Activated CD4-positive, alpha-beta memory T cell treated with anti-CD3 and anti-CD28 coated beads for 36 hours (primary cell): ENCODE measurements around the gene NRN1L. TPM values are rescaled to one million over a fixed set of nuclear protein-coding genes. Genes with fewer than 3 reads are reported as not detected.

Source experiments
- CTCF ChIA-PET: fragments of 350-600 bp; sonication (Branson Sonifier 250); formaldehyde crosslinking; loops from one replicate; lab custom pipeline; 2021; ENCODE audit warnings: antibody characterized with exemption, inconsistent platforms; lab: Charles Lee
- POLR2A ChIA-PET: fragments of 350-600 bp; sonication (Branson Sonifier 250); formaldehyde crosslinking; loops from one replicate; lab custom pipeline; 2021; ENCODE audit warnings: antibody characterized with exemption; lab: Charles Lee
- DNase-seq: peaks from one replicate; pipeline ENCODE4 v3.0.0-alpha.2; 2020
- H3K27ac Mint-ChIP-seq: one replicate; pipeline ENCODE4 v1.8.0; 2021; ENCODE audit warnings: mixed read lengths
- H3K27me3 Mint-ChIP-seq: one replicate; pipeline ENCODE4 v1.8.0; 2021; ENCODE audit warnings: mixed read lengths
- H3K36me3 Mint-ChIP-seq: one replicate; pipeline ENCODE4 v1.8.0; 2021; ENCODE audit warnings: mixed read lengths
- H3K4me1 Mint-ChIP-seq: one replicate; pipeline ENCODE4 v1.8.0; 2021; ENCODE audit warnings: low read depth, mixed read lengths
- H3K4me3 Mint-ChIP-seq: one replicate; pipeline ENCODE4 v1.8.0; 2021; ENCODE audit warnings: mild to moderate bottlenecking, mixed read lengths
- H3K9me3 Mint-ChIP-seq: one replicate; pipeline ENCODE4 v1.8.0; 2021; ENCODE audit warnings: mixed read lengths
- intact Hi-C: fragments of 100-400 bp; cut with micrococcal nuclease; formaldehyde crosslinking; loops from one replicate; pipeline ENCODE4 v1.15.1; 2023
- total RNA-seq, 2 experiments: library from RNA; stranded (reverse); gene quantifications; one replicate each; pipeline ENCODE4 v1.2.3, GENCODE V29; 2021

NRN1L gene
- total RNA-seq, 2 experiments from 2014 or later = 0.76 TPM; not detected in 1

GRCh38 chr16:67846063-67846319 is 38.7 kb upstream of the NRN1L start:
- Mint-ChIP-seq H3K9me3 (no peaks in the 10 kb centered on the region), H3K27me3 (no peaks in the 10 kb centered on the region), H3K27ac (peak overlapping the region; percentile 87), H3K4me1 (peaks cover 44% of the 10 kb centered on the region), H3K4me3 (peak overlapping the region; percentile 76), H3K36me3 (peaks cover 2% of the 10 kb centered on the region)
- ChIA-PET POLR2A (interaction anchor here (0.6 to 4.4 kb wide), 8 partner anchors 13 to 1296 kb away, joined by 3 to 25 read pairs (median 6); partner anchors contain the start of genes PSKH1, PSMB10, RANBP10 and TSNAXIP1), CTCF (interaction anchor here (0.7 to 4.4 kb wide), 6 partner anchors 12 to 195 kb away, joined by 3 to 33 read pairs (median 5); partner anchors contain the start of genes RANBP10 and TSNAXIP1)
- DNase-seq = no peak
- intact Hi-C loops = loop anchor here (1.0 to 10.0 kb wide), 5 partner anchors 27 to 284 kb away; partner anchors contain the start of genes ACD, C16orf86, CTCF and EDC4

- Mint-ChIP-seq H3K9me3 (no peaks in the 10 kb centered on the region), H3K4me3 (peak within 1 kb of the TSS; percentile 88), H3K27ac (peak within 1 kb of the TSS; percentile 87), H3K27me3 (no peaks in the 10 kb centered on the region), H3K36me3 (peaks cover 2% of the 10 kb centered on the region), H3K4me1 (peaks cover 41% of the 10 kb centered on the region)
- peak; percentile 98 for DNase-seq
- intact Hi-C loops = loop anchor here (1.0 to 10.0 kb wide), 5 partner anchors 26 to 284 kb away; partner anchors contain the start of genes ACD, C16orf86, CTCF and EDC4
- CTCF ChIA-PET = interaction anchor here (0.7 to 4.4 kb wide), 5 partner anchors 13 to 194 kb away, joined by 3 to 33 read pairs (median 6); partner anchors contain the start of genes RANBP10 and TSNAXIP1
- POLR2A ChIA-PET = interaction anchor here (0.6 to 4.4 kb wide), 8 partner anchors 13 to 1297 kb away, joined by 3 to 25 read pairs (median 6); partner anchors contain the start of genes PSKH1, PSMB10, RANBP10 and TSNAXIP1
Measured at GRCh38 chr16:67846320-67847063, 38.2 kb upstream of the NRN1L start, which contains the start of gene NUTF2. Gene NUTF2 (plus strand): TSS chr16:67846933. CDS start chr16:67865131, 18,198 bp downstream.

- H3K27ac Mint-ChIP-seq = peak within 1 kb of the TSS; percentile 87
- H3K36me3 Mint-ChIP-seq = peaks cover 2% of the 10 kb centered on the region
- no peaks in the 10 kb centered on the region for H3K27me3 Mint-ChIP-seq
- H3K4me3 Mint-ChIP-seq = peak within 1 kb of the TSS; percentile 88
- POLR2A ChIA-PET = interaction anchor here (0.6 to 4.4 kb wide), 7 partner anchors 10 to 40 kb away, joined by 3 to 25 read pairs (median 4); partner anchors contain the start of genes EDC4, RANBP10 and TSNAXIP1
- H3K4me1 Mint-ChIP-seq = peaks cover 37% of the 10 kb centered on the region
- no peaks in the 10 kb centered on the region for H3K9me3 Mint-ChIP-seq
- DNase-seq = peak; percentile 31
- intact Hi-C loops = loop anchor here (2.0 to 10.0 kb wide), 2 partner anchors 26 to 182 kb away; partner anchors contain the start of genes ACD, C16orf86, EDC4 and ENKD1
- CTCF ChIA-PET = interaction anchor here (1.2 to 1.8 kb wide), 3 partner anchors 31 to 194 kb away, joined by 3 to 7 read pairs (median 6); partner anchors contain the start of genes RANBP10 and TSNAXIP1
Measured at GRCh38 chr16:67847064-67847861, 37.4 kb upstream of the NRN1L start, which contains the start of gene CENPT. Gene CENPT (minus strand): TSS chr16:67847693. CDS start chr16:67833859, 13,834 bp downstream.

GRCh38 chr16:67848118-67848517 is 36.6 kb upstream of the NRN1L start:
- ChIA-PET POLR2A (interaction anchor here (0.8 to 1.2 kb wide), 3 partner anchors 9 to 25 kb away, joined by 3 to 4 read pairs (median 4); partner anchors contain the start of gene EDC4), CTCF (interaction anchor here (1.1 to 1.5 kb wide), 3 partner anchors 32 to 179 kb away, joined by 3 to 7 read pairs (median 4); partner anchors contain the start of genes RANBP10 and TSNAXIP1)
- intact Hi-C loops = loop anchor here (10.0 kb wide), 1 partner anchor 183 kb away; the partner anchor contains the start of genes ACD, C16orf86, ENKD1 and PARD6A
- peak overlapping the region; percentile 88 for H3K4me3 Mint-ChIP-seq
- H3K36me3 Mint-ChIP-seq = peaks cover 2% of the 10 kb centered on the region
- no peaks in the 10 kb centered on the region for H3K9me3 Mint-ChIP-seq
- H3K4me1 Mint-ChIP-seq = peaks cover 37% of the 10 kb centered on the region
- no peak for DNase-seq
- H3K27ac Mint-ChIP-seq = peak overlapping the region; percentile 73
- H3K27me3 Mint-ChIP-seq = no peaks in the 10 kb centered on the region

- CTCF ChIA-PET = no interaction called here
Measured at GRCh38 chr16:67853670-67854069, 31.0 kb upstream of the NRN1L start.

GRCh38 chr16:67855789-67856188 is 28.9 kb upstream of the NRN1L start:
- ChIA-PET POLR2A (no interaction called here), CTCF (interaction anchor here (1.1 to 1.8 kb wide), 2 partner anchors 39 to 56 kb away, joined by 3 to 4 read pairs; no protein-coding TSS in a partner anchor)
- DNase-seq = no peak
- intact Hi-C loops = no loop called here
- H3K27ac Mint-ChIP-seq = no peak overlapping the region
- peaks cover 28% of the 10 kb centered on the region for H3K4me1 Mint-ChIP-seq
- H3K9me3 Mint-ChIP-seq = no peaks in the 10 kb centered on the region
- H3K36me3 Mint-ChIP-seq = no peaks in the 10 kb centered on the region
- no peaks in the 10 kb centered on the region for H3K27me3 Mint-ChIP-seq
- H3K4me3 Mint-ChIP-seq = no peak overlapping the region

More at GRCh38 chr16:67853670-67854069, 31.0 kb upstream of the NRN1L start:
- no peak overlapping the region for H3K4me3 Mint-ChIP-seq
- peaks cover 33% of the 10 kb centered on the region for H3K4me1 Mint-ChIP-seq
- no peak overlapping the region for H3K27ac Mint-ChIP-seq
- intact Hi-C loops = no loop called here
- DNase-seq = no peak
- H3K36me3 Mint-ChIP-seq = no peaks in the 10 kb centered on the region
- no peaks in the 10 kb centered on the region for H3K9me3 Mint-ChIP-seq
- H3K27me3 Mint-ChIP-seq = no peaks in the 10 kb centered on the region
- POLR2A ChIA-PET = no interaction called here

- H3K4me3 Mint-ChIP-seq = no peak overlapping the region
- ChIA-PET CTCF (interaction anchor here (0.7 to 2.2 kb wide), 6 partner anchors 9 to 229 kb away, joined by 3 to 8 read pairs (median 3); partner anchors contain the start of gene NRN1L), POLR2A (interaction anchor here (1.1 kb wide), 1 partner anchor 9 kb away, joined by 4 read pairs; the partner anchor contains the start of gene CENPT)
- H3K27me3 Mint-ChIP-seq = no peaks in the 10 kb centered on the region
- no peaks in the 10 kb centered on the region for H3K9me3 Mint-ChIP-seq
- H3K27ac Mint-ChIP-seq = no peak overlapping the region
- H3K36me3 Mint-ChIP-seq = no peaks in the 10 kb centered on the region
- DNase-seq = no peak
- intact Hi-C loops = no loop called here
- peaks cover 37% of the 10 kb centered on the region for H3K4me1 Mint-ChIP-seq
Measured at GRCh38 chr16:67856927-67857546, 27.6 kb upstream of the NRN1L start.

- H3K27ac Mint-ChIP-seq = peak overlapping the region; percentile 3
- no peaks in the 10 kb centered on the region for H3K36me3 Mint-ChIP-seq
- CTCF ChIA-PET = interaction anchor here (0.7 to 2.2 kb wide), 6 partner anchors 8 to 228 kb away, joined by 3 to 8 read pairs (median 3); partner anchors contain the start of gene NRN1L
- no peak overlapping the region for H3K4me3 Mint-ChIP-seq
- intact Hi-C loops = no loop called here
- peak; percentile 63 for DNase-seq
- POLR2A ChIA-PET = interaction anchor here (1.1 kb wide), 1 partner anchor 10 kb away, joined by 4 read pairs; the partner anchor contains the start of gene CENPT
- H3K4me1 Mint-ChIP-seq = peaks cover 38% of the 10 kb centered on the region
- no peaks in the 10 kb centered on the region for H3K9me3 Mint-ChIP-seq
- H3K27me3 Mint-ChIP-seq = no peaks in the 10 kb centered on the region
Measured at GRCh38 chr16:67857547-67858233, 27.0 kb upstream of the NRN1L start.

- ChIA-PET CTCF (interaction anchor here (1.4 to 2.2 kb wide), 2 partner anchors 7 to 42 kb away, joined by 3 to 8 read pairs; no protein-coding TSS in a partner anchor), POLR2A (interaction anchor here (0.6 kb wide), 1 partner anchor 28 kb away, joined by 4 read pairs; no protein-coding TSS in a partner anchor)
- no peak overlapping the region for H3K4me3 Mint-ChIP-seq
- no peaks in the 10 kb centered on the region for H3K27me3 Mint-ChIP-seq
- no peaks in the 10 kb centered on the region for H3K36me3 Mint-ChIP-seq
- H3K4me1 Mint-ChIP-seq = peaks cover 38% of the 10 kb centered on the region
- no peak for DNase-seq
- intact Hi-C loops = no loop called here
- no peaks in the 10 kb centered on the region for H3K9me3 Mint-ChIP-seq
- peak overlapping the region; percentile 9 for H3K27ac Mint-ChIP-seq
Measured at GRCh38 chr16:67858500-67858899, 26.2 kb upstream of the NRN1L start.
